ENCODE data around the gene MT3. TPM values are rescaled to one million over a fixed set of nuclear protein-coding genes. Genes with fewer than 3 reads are reported as not detected.

The MT3 gene
- total and polyA plus RNA-seq, 2 of the 13 experiments (the other 11 are each of a cell fraction or from before 2014, with no cell fraction given) = not detected

DNA sequence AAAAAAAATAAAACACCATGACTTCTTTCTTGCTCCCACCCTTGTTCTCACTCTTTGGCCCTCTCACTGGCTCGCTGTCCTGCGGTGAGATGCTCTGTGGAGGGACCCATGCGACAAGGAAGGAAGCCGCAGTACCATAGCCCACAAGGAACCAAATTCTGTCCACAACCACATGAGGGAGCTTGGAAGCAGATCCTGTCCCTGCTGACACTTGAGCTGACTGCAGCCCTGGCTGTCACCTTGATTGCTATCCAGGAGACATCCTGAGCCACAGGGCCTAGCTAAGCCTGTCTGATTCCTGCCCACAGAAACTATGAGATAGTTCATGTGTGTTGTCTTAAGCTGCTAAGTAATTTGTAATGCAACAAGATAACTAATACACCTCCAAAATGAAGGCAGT is 14.3 kb downstream of the MT3 start (continued):
- TF ChIP-seq SUZ12 (IDR thresholded peaks at IDR 0.05; ENCODE audit: low read depth, low read length) = no peak
- no peak for TF ChIP-seq SCMH1 (CRISPR knock-in tag; IDR thresholded peaks at IDR 0.05; ENCODE audit: borderline replicate concordance)
- TF ChIP-seq ZFX (CRISPR knock-in tag; IDR thresholded peaks at IDR 0.05; ENCODE audit: low read depth) = peak; percentile 50; the same call in 1 of the 2 replicates
- TF ChIP-seq SMARCC2 (IDR thresholded peaks at IDR 0.05) = no peak
- TF ChIP-seq, protein P1, sequence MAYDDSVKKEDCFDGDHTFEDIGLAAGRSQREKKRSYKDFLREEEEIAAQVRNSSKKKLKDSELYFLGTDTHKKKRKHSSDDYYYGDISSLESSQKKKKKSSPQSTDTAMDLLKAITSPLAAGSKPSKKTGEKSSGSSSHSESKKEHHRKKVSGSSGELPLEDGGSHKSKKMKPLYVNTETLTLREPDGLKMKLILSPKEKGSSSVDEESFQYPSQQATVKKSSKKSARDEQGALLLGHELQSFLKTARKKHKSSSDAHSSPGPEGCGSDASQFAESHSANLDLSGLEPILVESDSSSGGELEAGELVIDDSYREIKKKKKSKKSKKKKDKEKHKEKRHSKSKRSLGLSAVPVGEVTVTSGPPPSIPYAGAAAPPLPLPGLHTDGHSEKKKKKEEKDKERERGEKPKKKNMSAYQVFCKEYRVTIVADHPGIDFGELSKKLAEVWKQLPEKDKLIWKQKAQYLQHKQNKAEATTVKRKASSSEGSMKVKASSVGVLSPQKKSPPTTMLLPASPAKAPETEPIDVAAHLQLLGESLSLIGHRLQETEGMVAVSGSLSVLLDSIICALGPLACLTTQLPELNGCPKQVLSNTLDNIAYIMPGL (CRISPR knock-in tag; IDR thresholded peaks at IDR 0.05; ENCODE audit: borderline replicate concordance in 1 of 2, low read depth in 1 of 2) = peak in 1 of 2 experiments; percentile 85; a peak in 2 of 4 replicates
- peak; percentile 77; the same call in 1 of the 2 replicates for TF ChIP-seq ZNF614 (CRISPR knock-in tag; IDR thresholded peaks at IDR 0.05; ENCODE audit: borderline replicate concordance)
- TF ChIP-seq SOX5 (CRISPR knock-in tag; IDR thresholded peaks at IDR 0.05; ENCODE audit: borderline replicate concordance) = peak; percentile 42; the same call in 1 of the 2 replicates
- TF ChIP-seq ZNF431 (CRISPR knock-in tag; IDR thresholded peaks at IDR 0.05; ENCODE audit: borderline replicate concordance, low read depth) = no peak
- TF ChIP-seq ZFYVE20 (CRISPR knock-in tag; IDR thresholded peaks at IDR 0.05; ENCODE audit: borderline replicate concordance, low read depth) = no peak
- TF ChIP-seq NKX3-1 (CRISPR knock-in tag; IDR thresholded peaks at IDR 0.05) = no peak
- no peak for TF ChIP-seq NCOA2 (CRISPR knock-in tag; IDR thresholded peaks at IDR 0.05)
- no peak for TF ChIP-seq ZNF652 (CRISPR knock-in tag; IDR thresholded peaks at IDR 0.05; ENCODE audit: borderline replicate concordance, low read depth)
- TF ChIP-seq SIX1 (CRISPR knock-in tag; IDR thresholded peaks at IDR 0.05; ENCODE audit: borderline replicate concordance) = peak; percentile 83; the same call in 1 of the 2 replicates
- no peak for TF ChIP-seq ZNF768 (CRISPR knock-in tag; IDR thresholded peaks at IDR 0.05)
- no peak for TF ChIP-seq MAF1 (CRISPR knock-in tag; IDR thresholded peaks at IDR 0.05; ENCODE audit: borderline replicate concordance)
- no peak for TF ChIP-seq DR1 (CRISPR knock-in tag; IDR thresholded peaks at IDR 0.05)
- TF ChIP-seq KDM5B (CRISPR knock-in tag; IDR thresholded peaks at IDR 0.05; ENCODE audit: borderline replicate concordance) = peak; percentile 81
- peak; percentile 73; the same call in 1 of the 2 replicates for TF ChIP-seq SALL1 (CRISPR knock-in tag; IDR thresholded peaks at IDR 0.05)
- TF ChIP-seq, protein P2, sequence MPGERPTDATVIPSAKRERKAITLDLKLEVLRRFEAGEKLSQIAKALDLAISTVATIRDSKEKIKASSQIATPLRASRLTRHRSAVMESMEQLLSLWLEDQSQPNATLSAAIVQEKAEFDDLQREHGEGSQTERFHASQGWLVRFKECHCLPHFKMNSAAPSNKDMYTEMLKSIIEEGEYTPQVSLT (CRISPR knock-in tag; IDR thresholded peaks at IDR 0.05; ENCODE audit: borderline replicate concordance, low read depth) = no peak
- TF ChIP-seq, protein P3, sequence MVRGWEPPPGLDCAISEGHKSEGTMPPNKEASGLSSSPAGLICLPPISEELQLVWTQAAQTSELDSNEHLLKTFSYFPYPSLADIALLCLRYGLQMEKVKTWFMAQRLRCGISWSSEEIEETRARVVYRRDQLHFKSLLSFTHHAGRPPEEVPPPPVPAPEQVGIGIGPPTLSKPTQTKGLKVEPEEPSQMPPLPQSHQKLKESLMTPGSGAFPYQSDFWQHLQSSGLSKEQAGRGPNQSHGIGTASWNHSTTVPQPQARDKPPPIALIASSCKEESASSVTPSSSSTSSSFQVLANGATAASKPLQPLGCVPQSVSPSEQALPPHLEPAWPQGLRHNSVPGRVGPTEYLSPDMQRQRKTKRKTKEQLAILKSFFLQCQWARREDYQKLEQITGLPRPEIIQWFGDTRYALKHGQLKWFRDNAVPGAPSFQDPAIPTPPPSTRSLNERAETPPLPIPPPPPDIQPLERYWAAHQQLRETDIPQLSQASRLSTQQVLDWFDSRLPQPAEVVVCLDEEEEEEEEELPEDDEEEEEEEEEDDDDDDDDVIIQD (CRISPR knock-in tag; IDR thresholded peaks at IDR 0.05; ENCODE audit: low read depth) = peak; percentile 34; the same call in 1 of the 2 replicates
- TF ChIP-seq, protein P4, sequence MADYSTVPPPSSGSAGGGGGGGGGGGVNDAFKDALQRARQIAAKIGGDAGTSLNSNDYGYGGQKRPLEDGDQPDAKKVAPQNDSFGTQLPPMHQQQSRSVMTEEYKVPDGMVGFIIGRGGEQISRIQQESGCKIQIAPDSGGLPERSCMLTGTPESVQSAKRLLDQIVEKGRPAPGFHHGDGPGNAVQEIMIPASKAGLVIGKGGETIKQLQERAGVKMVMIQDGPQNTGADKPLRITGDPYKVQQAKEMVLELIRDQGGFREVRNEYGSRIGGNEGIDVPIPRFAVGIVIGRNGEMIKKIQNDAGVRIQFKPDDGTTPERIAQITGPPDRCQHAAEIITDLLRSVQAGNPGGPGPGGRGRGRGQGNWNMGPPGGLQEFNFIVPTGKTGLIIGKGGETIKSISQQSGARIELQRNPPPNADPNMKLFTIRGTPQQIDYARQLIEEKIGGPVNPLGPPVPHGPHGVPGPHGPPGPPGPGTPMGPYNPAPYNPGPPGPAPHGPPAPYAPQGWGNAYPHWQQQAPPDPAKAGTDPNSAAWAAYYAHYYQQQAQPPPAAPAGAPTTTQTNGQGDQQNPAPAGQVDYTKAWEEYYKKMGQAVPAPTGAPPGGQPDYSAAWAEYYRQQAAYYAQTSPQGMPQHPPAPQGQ (CRISPR knock-in tag; IDR thresholded peaks at IDR 0.05; ENCODE audit: borderline replicate concordance) = no peak
- TF ChIP-seq HHEX (CRISPR knock-in tag; IDR thresholded peaks at IDR 0.05) = no peak
- no peak for TF ChIP-seq FOXM1 (CRISPR knock-in tag; IDR thresholded peaks at IDR 0.05)
- no peak for TF ChIP-seq NFIB (CRISPR knock-in tag; IDR thresholded peaks at IDR 0.05; ENCODE audit: borderline replicate concordance)
- TF ChIP-seq ZNF792 (CRISPR knock-in tag; IDR thresholded peaks at IDR 0.05) = peak; percentile 59; the same call in 1 of the 2 replicates
- TF ChIP-seq ZNF260 (CRISPR knock-in tag; IDR thresholded peaks at IDR 0.05; ENCODE audit: borderline replicate concordance, low read depth) = no peak
- TF ChIP-seq KLF6 (CRISPR knock-in tag; IDR thresholded peaks at IDR 0.05) = 0 out of 2 replicates have a peak, but pooled peaks have one; percentile 25

Data from HepG2 (cell line).